ENCODE measurements around the gene MBNL2.

The MBNL2 gene

GRCh38 chr13:97231829-97232196 is 9.7 kb downstream of the MBNL2 start:
- DNase-seq (ENCODE audit: insufficient read length, low spot score), result no peak
- FAIRE-seq, result no peak

- DNase-seq (ENCODE audit: insufficient read length, low spot score) (no peak), FAIRE-seq (no peak)
These were observed 11.4 kb downstream of the MBNL2 start for GRCh38 chr13:97233499-97233898.

GRCh38 chr13:97234236-97234635 is 12.1 kb downstream of the MBNL2 start:
- no peak for FAIRE-seq
- no peak for DNase-seq (ENCODE audit: insufficient read length, low spot score)

GRCh38 chr13:97234742-97235141 is 12.6 kb downstream of the MBNL2 start:
- FAIRE-seq, result no peak
- DNase-seq (ENCODE audit: insufficient read length, low spot score), result no peak

GRCh38 chr13:97235549-97236231 is 13.6 kb downstream of the MBNL2 start:
- FAIRE-seq (no peak), DNase-seq (ENCODE audit: insufficient read length, low spot score) (no peak)

- no peak for DNase-seq (ENCODE audit: insufficient read length, low spot score)
- FAIRE-seq, result no peak
These were observed 15.3 kb downstream of the MBNL2 start for GRCh38 chr13:97237388-97237787.

- FAIRE-seq (no peak), DNase-seq (ENCODE audit: insufficient read length, low spot score) (no peak)
These were observed 16.3 kb downstream of the MBNL2 start for GRCh38 chr13:97238432-97238831.

GRCh38 chr13:97238883-97239282 is 16.8 kb downstream of the MBNL2 start:
- DNase-seq (ENCODE audit: insufficient read length, low spot score), result no peak
- FAIRE-seq, result no peak

- FAIRE-seq (no peak), DNase-seq (ENCODE audit: insufficient read length, low spot score) (no peak)
These were observed 17.2 kb downstream of the MBNL2 start for GRCh38 chr13:97239306-97239705.

GRCh38 chr13:97239943-97240787 is 18.0 kb downstream of the MBNL2 start:
- DNase-seq (ENCODE audit: insufficient read length, low spot score), result no peak
- FAIRE-seq, result no peak

GRCh38 chr13:97240788-97241734 is 18.9 kb downstream of the MBNL2 start:
- DNase-seq (ENCODE audit: insufficient read length, low spot score) (no peak), FAIRE-seq (no peak)

GRCh38 chr13:97241761-97242160 is 19.6 kb downstream of the MBNL2 start:
- FAIRE-seq (no peak), DNase-seq (ENCODE audit: insufficient read length, low spot score) (no peak)

- DNase-seq (ENCODE audit: insufficient read length, low spot score), result no peak
- FAIRE-seq, result no peak
These were observed 20.8 kb downstream of the MBNL2 start for GRCh38 chr13:97242755-97243497.

GRCh38 chr13:97243915-97244781 is 22.0 kb downstream of the MBNL2 start:
- DNase-seq (ENCODE audit: insufficient read length, low spot score) (no peak), FAIRE-seq (no peak)

- no peak for FAIRE-seq
These were observed 22.9 kb downstream of the MBNL2 start for GRCh38 chr13:97245011-97245410.

GRCh38 chr13:97246596-97247158 is 24.5 kb downstream of the MBNL2 start:
- FAIRE-seq (no peak), DNase-seq (ENCODE audit: insufficient read length, low spot score) (no peak)

More at GRCh38 chr13:97245011-97245410, 22.9 kb downstream of the MBNL2 start:
- DNase-seq (ENCODE audit: insufficient read length, low spot score), result no peak

- FAIRE-seq (no peak), DNase-seq (ENCODE audit: insufficient read length, low spot score) (no peak)
These were observed 26.1 kb downstream of the MBNL2 start for GRCh38 chr13:97248243-97248642.

- DNase-seq (ENCODE audit: insufficient read length, low spot score) (no peak), FAIRE-seq (no peak)
These were observed 27.1 kb downstream of the MBNL2 start for GRCh38 chr13:97249093-97249795.

Data from GM19239 (cell line).